GM23338 (cell line): ENCODE data around the gene OSBPL10. TPM values are rescaled to one million over a fixed set of nuclear protein-coding genes. Genes with fewer than 3 reads are reported as not detected.

ENCODE experiments used
- ATAC-seq: fragments of 200-7000 bp; cut with Tn5 transposase; 3 replicates; pipeline ENCODE4 v1.9.1; 2020
- DNase-seq: peaks from one replicate; pipeline ENCODE4 v3.0.0-alpha.2; 2015; ENCODE audit warnings: low spot score
- H2AFZ ChIP-seq: fragments of 200-600 bp; sonication (generic); 2 replicates; pipeline ENCODE4 v1.8.0; 2016; ENCODE audit warnings: antibody characterized with exemption, mild to moderate bottlenecking, moderate library complexity
- H3F3A ChIP-seq: fragments of 200-600 bp; sonication (generic); replicated peaks from 2 replicates; pipeline ENCODE4 v1.8.0; 2017; ENCODE audit warnings: antibody characterized with exemption, mixed run types, low read depth
- H3K27ac ChIP-seq: fragments of 200-600 bp; sonication (generic); 2 replicates; pipeline ENCODE4 v1.6.1; 2016; ENCODE audit warnings: low read depth
- H3K27me3 ChIP-seq: fragments of 200-600 bp; sonication (generic); 2 replicates; pipeline ENCODE4 v1.8.0; 2016; ENCODE audit warnings: mild to moderate bottlenecking, mixed run types, moderate library complexity; ENCODE audit not compliant: insufficient read depth
- H3K36me3 ChIP-seq: fragments of 200-600 bp; sonication (generic); 2 replicates; pipeline ENCODE4 v1.8.0; 2016; ENCODE audit warnings: mild to moderate bottlenecking; ENCODE audit not compliant: insufficient read depth
- H3K4me1 ChIP-seq: fragments of 200-600 bp; sonication (generic); 2 replicates; pipeline ENCODE4 v1.8.0; 2016; ENCODE audit warnings: mild to moderate bottlenecking, moderate library complexity; ENCODE audit not compliant: insufficient read depth
- H3K4me2 ChIP-seq: fragments of 200-600 bp; sonication (generic); 2 replicates; pipeline ENCODE4 v1.7.1; 2017; ENCODE audit warnings: mixed run types
- H3K4me3 ChIP-seq: fragments of 200-600 bp; sonication (generic); 2 replicates; pipeline ENCODE4 v1.6.1; 2016; ENCODE audit warnings: mixed run types
- H3K79me2 ChIP-seq: fragments of 200-600 bp; sonication (generic); replicated peaks from 2 replicates; pipeline ENCODE4 v1.8.0; 2017; ENCODE audit warnings: mild to moderate bottlenecking; ENCODE audit not compliant: insufficient read depth
- H3K9me2 ChIP-seq: fragments of 200-600 bp; sonication (generic); 2 replicates; pipeline ENCODE4 v1.8.0; 2017; ENCODE audit not compliant: insufficient read depth
- H4K20me1 ChIP-seq: fragments of 200-600 bp; sonication (generic); replicated peaks from 2 replicates; pipeline ENCODE4 v1.8.0; 2017; ENCODE audit warnings: mild to moderate bottlenecking; ENCODE audit not compliant: insufficient read depth
- H3K27ac Mint-ChIP-seq: 2 replicates; pipeline ENCODE4 v1.8.0; 2020; ENCODE audit warnings: inconsistent platforms, mild to moderate bottlenecking, moderate library complexity, mixed read lengths
- H3K27me3 Mint-ChIP-seq: 3 replicates; pipeline ENCODE4 v1.8.0; 2022; ENCODE audit warnings: low read depth, mild to moderate bottlenecking, moderate library complexity, mixed read lengths, inconsistent platforms; ENCODE audit not compliant: insufficient read depth, poor library complexity
- H3K36me3 Mint-ChIP-seq: 3 replicates; pipeline ENCODE4 v1.8.0; 2021; ENCODE audit warnings: low read depth, mild to moderate bottlenecking, inconsistent platforms, moderate library complexity, mixed read lengths
- H3K4me1 Mint-ChIP-seq: 3 replicates; pipeline ENCODE4 v1.8.0; 2020; ENCODE audit warnings: mild to moderate bottlenecking, inconsistent platforms, mixed read lengths
- H3K4me3 Mint-ChIP-seq: 3 replicates; pipeline ENCODE4 v1.8.0; 2021; ENCODE audit warnings: moderate library complexity, mild to moderate bottlenecking, inconsistent platforms, mixed read lengths
- H3K9me3 Mint-ChIP-seq: 3 replicates; pipeline ENCODE4 v1.8.0; 2020; ENCODE audit warnings: moderate library complexity, mild to moderate bottlenecking, inconsistent platforms, mixed read lengths
- CREB1 ChIP-seq: fragments of 250-450 bp; sonication (Bioruptor Pico); IDR thresholded peaks from 2 replicates; pipeline ENCODE4 v1.5.0; 2020; ENCODE audit warnings: low read depth, mild to moderate bottlenecking, moderate library complexity
- EZH2 ChIP-seq: fragments of 200-600 bp; sonication (generic); IDR thresholded peaks from one replicate; pipeline ENCODE4 v1.8.0; 2017; ENCODE audit warnings: antibody characterized with exemption, mild to moderate bottlenecking, low read depth; ENCODE audit not compliant: unreplicated experiment
- EZH2phosphoT487 ChIP-seq: fragments of 200-600 bp; sonication (generic); IDR thresholded peaks from one replicate; pipeline ENCODE4 v1.8.1; 2018; ENCODE audit warnings: antibody characterized with exemption; ENCODE audit not compliant: unreplicated experiment
- JUNB ChIP-seq: IDR thresholded peaks from one replicate; pipeline ENCODE4 v1.6.1; 2016; ENCODE audit warnings: antibody characterized with exemption; ENCODE audit not compliant: unreplicated experiment
- NANOG ChIP-seq: IDR thresholded peaks from 2 replicates; pipeline ENCODE4 v1.6.1; 2016; ENCODE audit warnings: antibody characterized with exemption, borderline replicate concordance
- STAT1 ChIP-seq: IDR thresholded peaks from one replicate; pipeline ENCODE4 v1.6.1; 2016; ENCODE audit warnings: antibody characterized with exemption; ENCODE audit not compliant: unreplicated experiment
- polyA plus RNA-seq: library from polyadenylated mRNA; unstranded; fragments of >200 nt; fragmentation: Nextera tagmentation; extraction: Ambion mirVana; gene quantifications from 2 replicates; pipeline ENCODE4 v1.2.1, GENCODE V29; 2016
- total RNA-seq: library from RNA; depleted of rRNA; stranded (reverse); fragments of >200 nt; shearing (Covaris generic); gene quantifications from 2 replicates; pipeline ENCODE4 v1.2.3, GENCODE V29; 2014
- TF ChIP-seq, protein P1 (sequence below): IDR thresholded peaks from 2 replicates; pipeline ENCODE4 v1.6.1; 2016; ENCODE audit warnings: antibody characterized with exemption
- TF ChIP-seq, protein P2 (sequence below): fragments of 250-450 bp; sonication (Bioruptor Pico); IDR thresholded peaks from 2 replicates; pipeline ENCODE4 v1.5.0; 2020; ENCODE audit warnings: mild to moderate bottlenecking, moderate library complexity

Gene OSBPL10
- total and polyA plus RNA-seq, 2 experiments from 2014 or later, result 23.8 to 149 TPM

DNA sequence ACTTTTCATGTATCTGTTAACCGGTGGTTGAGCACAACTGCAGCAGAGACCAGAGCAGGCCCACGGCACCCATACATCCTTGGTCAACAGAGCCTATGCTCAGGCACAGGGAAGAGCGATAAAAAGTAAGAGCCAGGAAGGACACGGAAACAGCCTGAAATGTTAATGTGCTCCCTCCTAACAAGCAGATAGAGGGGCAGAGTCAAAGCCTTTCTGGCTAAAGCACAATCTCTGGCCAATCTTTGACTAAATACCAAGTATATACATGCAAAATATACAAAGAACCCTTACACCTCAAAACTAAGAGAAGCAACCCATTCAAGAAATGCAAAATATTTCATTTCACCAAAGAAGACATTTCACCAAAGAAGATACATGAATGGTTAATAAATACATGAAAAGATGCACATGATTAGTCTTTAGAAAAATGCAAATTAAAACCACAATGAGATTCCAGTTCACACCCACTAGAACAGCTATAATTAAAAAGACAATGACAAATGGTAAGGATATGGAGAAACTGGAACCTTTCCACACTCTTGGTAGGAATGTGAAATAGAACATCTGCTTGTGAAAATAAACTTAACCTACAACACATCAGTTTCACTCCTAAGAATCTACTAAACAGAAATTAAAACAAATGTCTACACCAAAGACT lies 88.0 kb downstream of the OSBPL10 start:
- H3K36me3 Mint-ChIP-seq, result peaks cover 3% of the 10 kb centered on the region; the same call in 1 of the 3 replicates
- H4K20me1 ChIP-seq, result peaks cover 16% of the 10 kb centered on the region
- no peak overlapping the region; the same call in 2 of the 3 replicates for H3K4me3 Mint-ChIP-seq
- TF ChIP-seq CREB1 (CRISPR knock-in tag) (no peak), EZH2 (no peak), JUNB (no peak), STAT1 (no peak), EZH2phosphoT487 (no peak), NANOG (no peak)
- TF ChIP-seq, protein P1, sequence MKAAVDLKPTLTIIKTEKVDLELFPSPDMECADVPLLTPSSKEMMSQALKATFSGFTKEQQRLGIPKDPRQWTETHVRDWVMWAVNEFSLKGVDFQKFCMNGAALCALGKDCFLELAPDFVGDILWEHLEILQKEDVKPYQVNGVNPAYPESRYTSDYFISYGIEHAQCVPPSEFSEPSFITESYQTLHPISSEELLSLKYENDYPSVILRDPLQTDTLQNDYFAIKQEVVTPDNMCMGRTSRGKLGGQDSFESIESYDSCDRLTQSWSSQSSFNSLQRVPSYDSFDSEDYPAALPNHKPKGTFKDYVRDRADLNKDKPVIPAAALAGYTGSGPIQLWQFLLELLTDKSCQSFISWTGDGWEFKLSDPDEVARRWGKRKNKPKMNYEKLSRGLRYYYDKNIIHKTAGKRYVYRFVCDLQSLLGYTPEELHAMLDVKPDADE, result no peak
- TF ChIP-seq, protein P2, sequence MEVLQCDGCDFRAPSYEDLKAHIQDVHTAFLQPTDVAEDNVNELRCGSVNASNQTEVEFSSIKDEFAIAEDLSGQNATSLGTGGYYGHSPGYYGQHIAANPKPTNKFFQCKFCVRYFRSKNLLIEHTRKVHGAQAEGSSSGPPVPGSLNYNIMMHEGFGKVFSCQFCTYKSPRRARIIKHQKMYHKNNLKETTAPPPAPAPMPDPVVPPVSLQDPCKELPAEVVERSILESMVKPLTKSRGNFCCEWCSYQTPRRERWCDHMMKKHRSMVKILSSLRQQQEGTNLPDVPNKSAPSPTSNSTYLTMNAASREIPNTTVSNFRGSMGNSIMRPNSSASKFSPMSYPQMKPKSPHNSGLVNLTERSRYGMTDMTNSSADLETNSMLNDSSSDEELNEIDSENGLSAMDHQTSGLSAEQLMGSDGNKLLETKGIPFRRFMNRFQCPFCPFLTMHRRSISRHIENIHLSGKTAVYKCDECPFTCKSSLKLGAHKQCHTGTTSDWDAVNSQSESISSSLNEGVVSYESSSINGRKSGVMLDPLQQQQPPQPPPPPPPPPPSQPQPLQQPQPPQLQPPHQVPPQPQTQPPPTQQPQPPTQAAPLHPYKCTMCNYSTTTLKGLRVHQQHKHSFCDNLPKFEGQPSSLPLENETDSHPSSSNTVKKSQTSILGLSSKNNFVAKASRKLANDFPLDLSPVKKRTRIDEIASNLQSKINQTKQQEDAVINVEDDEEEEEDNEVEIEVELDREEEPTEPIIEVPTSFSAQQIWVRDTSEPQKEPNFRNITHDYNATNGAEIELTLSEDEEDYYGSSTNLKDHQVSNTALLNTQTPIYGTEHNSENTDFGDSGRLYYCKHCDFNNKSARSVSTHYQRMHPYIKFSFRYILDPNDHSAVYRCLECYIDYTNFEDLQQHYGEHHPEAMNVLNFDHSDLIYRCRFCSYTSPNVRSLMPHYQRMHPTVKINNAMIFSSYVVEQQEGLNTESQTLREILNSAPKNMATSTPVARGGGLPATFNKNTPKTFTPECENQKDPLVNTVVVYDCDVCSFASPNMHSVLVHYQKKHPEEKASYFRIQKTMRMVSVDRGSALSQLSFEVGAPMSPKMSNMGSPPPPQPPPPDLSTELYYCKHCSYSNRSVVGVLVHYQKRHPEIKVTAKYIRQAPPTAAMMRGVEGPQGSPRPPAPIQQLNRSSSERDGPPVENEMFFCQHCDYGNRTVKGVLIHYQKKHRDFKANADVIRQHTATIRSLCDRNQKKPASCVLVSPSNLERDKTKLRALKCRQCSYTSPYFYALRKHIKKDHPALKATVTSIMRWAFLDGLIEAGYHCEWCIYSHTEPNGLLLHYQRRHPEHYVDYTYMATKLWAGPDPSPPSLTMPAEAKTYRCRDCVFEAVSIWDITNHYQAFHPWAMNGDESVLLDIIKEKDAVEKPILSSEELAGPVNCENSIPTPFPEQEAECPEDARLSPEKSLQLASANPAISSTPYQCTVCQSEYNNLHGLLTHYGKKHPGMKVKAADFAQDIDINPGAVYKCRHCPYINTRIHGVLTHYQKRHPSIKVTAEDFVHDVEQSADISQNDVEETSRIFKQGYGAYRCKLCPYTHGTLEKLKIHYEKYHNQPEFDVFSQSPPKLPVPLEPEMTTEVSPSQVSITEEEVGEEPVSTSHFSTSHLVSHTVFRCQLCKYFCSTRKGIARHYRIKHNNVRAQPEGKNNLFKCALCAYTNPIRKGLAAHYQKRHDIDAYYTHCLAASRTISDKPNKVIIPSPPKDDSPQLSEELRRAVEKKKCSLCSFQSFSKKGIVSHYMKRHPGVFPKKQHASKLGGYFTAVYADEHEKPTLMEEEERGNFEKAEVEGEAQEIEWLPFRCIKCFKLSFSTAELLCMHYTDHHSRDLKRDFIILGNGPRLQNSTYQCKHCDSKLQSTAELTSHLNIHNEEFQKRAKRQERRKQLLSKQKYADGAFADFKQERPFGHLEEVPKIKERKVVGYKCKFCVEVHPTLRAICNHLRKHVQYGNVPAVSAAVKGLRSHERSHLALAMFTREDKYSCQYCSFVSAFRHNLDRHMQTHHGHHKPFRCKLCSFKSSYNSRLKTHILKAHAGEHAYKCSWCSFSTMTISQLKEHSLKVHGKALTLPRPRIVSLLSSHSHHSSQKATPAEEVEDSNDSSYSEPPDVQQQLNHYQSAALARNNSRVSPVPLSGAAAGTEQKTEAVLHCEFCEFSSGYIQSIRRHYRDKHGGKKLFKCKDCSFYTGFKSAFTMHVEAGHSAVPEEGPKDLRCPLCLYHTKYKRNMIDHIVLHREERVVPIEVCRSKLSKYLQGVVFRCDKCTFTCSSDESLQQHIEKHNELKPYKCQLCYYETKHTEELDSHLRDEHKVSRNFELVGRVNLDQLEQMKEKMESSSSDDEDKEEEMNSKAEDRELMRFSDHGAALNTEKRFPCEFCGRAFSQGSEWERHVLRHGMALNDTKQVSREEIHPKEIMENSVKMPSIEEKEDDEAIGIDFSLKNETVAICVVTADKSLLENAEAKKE (CRISPR knock-in tag), result no peak
- peak; percentile 19 for ATAC-seq
- DNase-seq, result no peak
- H3K9me3 Mint-ChIP-seq, result no peaks in the 10 kb centered on the region
- H3K4me3 ChIP-seq, result no peak overlapping the region
- H3K79me2 ChIP-seq, result peaks cover 100% of the 10 kb centered on the region
- peak overlapping the region; percentile 52 for H3K27ac ChIP-seq
- H3F3A ChIP-seq, result no peaks in the 10 kb centered on the region
- no peak overlapping the region for H2AFZ ChIP-seq
- peaks cover 5% of the 10 kb centered on the region for H3K27me3 Mint-ChIP-seq
- peak overlapping the region; percentile 81 for H3K27ac Mint-ChIP-seq
- no peaks in the 10 kb centered on the region for H3K36me3 ChIP-seq
- H3K4me2 ChIP-seq, result peak overlapping the region; percentile 49
- no peaks in the 10 kb centered on the region for H3K27me3 ChIP-seq
- peaks cover 75% of the 10 kb centered on the region for H3K4me1 Mint-ChIP-seq
- peaks cover 82% of the 10 kb centered on the region for H3K4me1 ChIP-seq
- H3K9me2 ChIP-seq, result no peaks in the 10 kb centered on the region
